NB4 (cell line): ENCODE results near the gene CPLX1.

Experiments
- CTCF ChIP-seq: IDR thresholded peaks from one replicate; pipeline ENCODE4 v1.5.1; 2012; ENCODE audit warnings: low read depth, low read length
- MYC ChIP-seq: IDR thresholded peaks from 2 replicates; pipeline ENCODE4 v1.6.1; 2011; ENCODE audit warnings: low read depth, low read length
- POLR2A ChIP-seq: IDR thresholded peaks from 2 replicates; pipeline ENCODE4 v1.6.1; 2011; ENCODE audit warnings: mild to moderate bottlenecking; ENCODE audit not compliant: insufficient read length; ENCODE audit errors: extremely low read depth
- TF ChIP-seq, protein P1 (sequence below): IDR thresholded peaks from 2 replicates; pipeline ENCODE4 v1.6.1; 2011; ENCODE audit warnings: low read depth, low read length

DNA sequence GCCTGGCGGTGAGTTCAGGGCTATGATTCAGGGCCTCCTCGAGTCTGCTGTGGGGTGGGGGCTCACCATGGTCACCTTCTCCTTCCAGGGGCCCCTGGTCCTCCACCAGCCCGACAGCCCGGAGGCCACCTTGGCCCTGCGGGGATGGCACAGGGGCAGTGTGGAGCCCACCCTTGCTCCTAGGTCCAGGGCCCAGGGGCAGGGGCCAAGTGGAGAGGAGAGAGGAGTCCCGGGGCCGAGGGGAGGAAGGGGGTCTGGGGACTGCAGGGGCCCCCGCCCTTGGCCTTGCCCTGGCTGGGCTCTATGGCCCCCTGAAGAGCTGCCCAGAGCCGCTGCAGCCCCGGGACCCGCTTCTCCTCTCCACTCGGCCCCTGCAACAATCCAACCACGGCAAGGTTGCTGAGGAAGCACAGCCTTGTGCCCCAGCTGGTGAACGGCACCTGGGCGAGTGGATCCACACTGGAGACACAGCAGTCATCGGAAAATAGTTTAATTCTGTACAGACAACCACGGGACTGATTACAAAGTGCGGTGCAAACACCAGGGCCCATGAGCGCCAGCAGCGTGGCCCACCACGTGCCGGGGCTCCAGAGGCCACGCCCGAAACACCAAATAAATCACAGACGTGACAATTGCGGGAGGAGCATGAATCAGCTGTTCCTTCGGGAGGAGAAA, 23.0 kb upstream of the CPLX1 start:
- TF ChIP-seq MYC (no peak), CTCF (no peak), POLR2A (no peak)
- TF ChIP-seq, protein P1, sequence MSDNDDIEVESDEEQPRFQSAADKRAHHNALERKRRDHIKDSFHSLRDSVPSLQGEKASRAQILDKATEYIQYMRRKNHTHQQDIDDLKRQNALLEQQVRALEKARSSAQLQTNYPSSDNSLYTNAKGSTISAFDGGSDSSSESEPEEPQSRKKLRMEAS = no peak
